Measurements from ENCODE around the gene ZKSCAN7.
"Not testable (repeated sequence)": the region's sequence is repeated elsewhere in the genome, so short reads cannot be mapped to it uniquely, and the experiment has no call there.

The ZKSCAN7 gene

DNA sequence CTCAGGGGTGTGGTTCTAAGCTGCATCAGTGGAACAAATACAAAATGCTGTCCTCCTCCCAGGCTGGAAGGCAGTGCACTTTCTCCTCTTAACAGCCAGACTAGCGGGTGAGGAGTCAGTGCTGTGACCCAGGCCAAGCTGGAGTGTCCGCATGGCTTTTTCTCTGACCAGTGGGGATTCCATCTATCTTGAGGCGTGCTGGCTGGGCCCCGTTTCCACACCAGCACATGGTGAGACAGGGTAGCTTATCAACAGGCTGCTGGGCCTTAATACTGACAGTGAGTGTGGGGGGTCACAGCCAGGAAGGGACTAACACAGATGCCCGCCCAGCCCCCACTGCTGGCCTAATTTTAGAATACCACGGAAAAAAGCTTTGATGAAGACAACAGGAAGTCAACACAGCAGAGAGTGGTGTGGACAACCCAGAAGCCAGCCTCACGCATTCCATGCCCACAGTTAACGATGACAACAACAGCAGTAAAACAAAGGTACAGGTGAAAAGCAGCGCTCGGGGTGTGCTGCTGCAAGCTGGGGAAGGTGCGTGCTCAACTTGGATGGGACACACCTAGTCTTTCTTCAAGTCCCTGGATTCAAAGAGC lies 22.5 kb downstream of the ZKSCAN7 start:
- not testable (repeated sequence) for DNase-seq

DNA sequence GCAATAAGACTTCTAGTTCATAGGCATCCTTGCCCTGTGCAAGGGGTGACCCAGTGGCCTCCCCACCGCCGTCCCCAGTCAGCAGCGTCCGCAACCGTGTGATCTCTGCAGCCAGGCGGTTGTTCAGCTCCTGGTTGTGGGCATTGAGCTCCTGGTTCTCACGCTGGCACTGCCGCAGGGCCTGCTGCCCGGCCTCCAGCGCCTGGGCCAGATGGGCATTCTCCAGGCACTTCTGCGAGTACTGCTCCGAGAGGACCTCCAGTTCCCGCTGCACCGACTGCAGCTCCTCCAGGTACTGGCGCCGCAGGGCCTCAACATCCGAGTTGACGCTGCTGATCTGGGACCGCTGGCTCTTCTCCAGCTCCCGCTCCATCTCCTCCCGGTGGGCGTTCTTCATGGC lies 23.3 kb downstream of the ZKSCAN7 start:
- not testable (repeated sequence) for DNase-seq

DNA sequence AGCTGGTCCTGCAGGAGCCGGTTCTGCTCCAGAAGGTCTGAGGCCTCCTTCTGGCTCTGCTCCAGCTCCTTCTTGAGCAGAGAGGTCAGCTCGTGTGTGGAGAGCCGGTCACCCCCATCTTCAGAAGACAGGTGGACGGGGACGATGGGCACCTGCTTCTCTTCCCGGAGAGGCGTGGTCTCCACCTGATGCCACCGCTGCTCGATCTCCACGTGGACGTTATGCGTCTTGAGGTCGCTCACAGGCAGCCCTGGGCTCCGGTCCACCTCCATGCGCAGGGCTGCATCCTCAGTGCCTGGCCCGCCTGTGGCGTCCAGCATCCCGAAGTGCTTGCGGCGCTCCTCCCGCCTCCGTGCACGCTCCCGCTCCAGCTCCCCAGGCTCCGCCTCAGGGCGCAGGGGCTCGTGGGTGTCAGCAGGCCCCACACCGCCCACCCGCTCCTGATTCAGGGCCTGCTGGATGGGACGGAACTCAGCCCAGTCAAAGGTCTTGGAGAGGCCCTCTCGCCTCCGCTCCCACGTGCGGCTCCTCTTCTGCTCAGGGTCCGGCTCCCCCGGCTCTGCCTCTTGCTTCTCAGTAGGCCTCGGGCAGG lies 24.0 kb downstream of the ZKSCAN7 start:
- not testable (repeated sequence) for DNase-seq

DNA sequence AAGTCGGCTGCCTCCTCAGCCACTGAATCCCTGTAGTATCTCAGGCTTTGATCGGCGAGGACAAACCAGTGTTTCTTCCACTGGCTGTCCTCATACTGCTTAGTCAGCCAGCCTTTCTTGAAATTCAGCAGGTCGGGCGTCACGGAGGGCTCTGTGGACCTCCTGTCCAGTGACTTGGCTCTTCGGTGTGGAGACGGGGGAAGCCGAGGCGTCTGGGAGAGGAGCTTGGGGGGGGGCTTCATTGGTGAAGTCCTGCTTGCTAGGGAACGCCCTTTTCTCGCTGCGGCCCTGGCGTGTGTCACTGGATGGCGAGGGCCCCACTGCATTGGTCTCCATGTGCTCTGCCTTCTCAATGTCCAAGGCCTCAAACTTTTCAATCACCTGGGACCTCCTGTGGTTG lies 24.8 kb downstream of the ZKSCAN7 start:
- DNase-seq = not testable (repeated sequence)

DNA sequence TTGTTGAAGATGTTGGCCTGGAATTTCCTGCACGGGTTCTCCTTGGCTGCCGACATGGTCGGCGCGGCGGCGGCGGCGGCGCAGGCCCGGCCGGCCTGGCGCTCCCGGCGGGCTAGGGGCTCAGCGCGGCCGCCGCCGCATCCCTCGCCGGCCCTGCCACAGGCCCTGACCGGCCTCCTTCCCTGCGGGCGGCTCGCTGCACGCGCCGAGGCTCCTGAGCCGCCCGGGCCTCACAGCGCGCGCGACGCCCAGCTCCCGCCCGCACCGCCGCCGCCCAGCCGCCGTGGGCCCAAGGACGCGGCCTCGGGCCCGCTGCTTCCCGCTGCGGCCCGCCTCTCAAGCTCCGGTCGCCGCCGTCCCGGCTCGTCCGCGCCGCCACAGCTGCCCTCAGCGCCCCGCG lies 26.0 kb downstream of the ZKSCAN7 start:
- not testable (repeated sequence) for DNase-seq

GRCh38 chr3:44584646-44585501 lies 29.9 kb downstream of the ZKSCAN7 start, which contains the start of gene ZNF660:
Gene ZNF660 (plus strand): TSS chr3:44584964. CDS start chr3:44594194, 9,230 bp downstream.
- no peak for DNase-seq

DNA sequence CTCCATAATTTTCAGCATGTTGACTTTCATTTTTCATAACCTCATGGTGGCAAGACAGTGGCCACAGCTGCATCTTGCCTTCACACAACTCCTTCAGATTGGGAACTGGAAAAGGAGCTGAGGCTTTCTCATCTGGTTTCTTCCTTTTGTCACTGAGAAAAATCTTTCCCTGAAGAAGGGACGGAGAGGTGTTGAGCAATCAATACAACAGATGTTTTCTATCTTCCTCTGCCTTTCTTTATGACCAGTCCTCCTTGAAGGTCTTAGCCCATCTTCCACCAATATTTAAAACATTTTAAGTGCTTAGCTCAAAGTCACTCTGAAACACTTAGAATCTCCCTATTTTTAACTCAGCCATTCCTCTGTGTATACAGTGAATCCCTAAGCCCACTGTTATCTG lies 41.6 kb downstream of the ZKSCAN7 start:
- no peak for DNase-seq

GRCh38 chr3:44601749-44602148 lies 46.8 kb downstream of the ZKSCAN7 start:
- DNase-seq = no peak

DNA sequence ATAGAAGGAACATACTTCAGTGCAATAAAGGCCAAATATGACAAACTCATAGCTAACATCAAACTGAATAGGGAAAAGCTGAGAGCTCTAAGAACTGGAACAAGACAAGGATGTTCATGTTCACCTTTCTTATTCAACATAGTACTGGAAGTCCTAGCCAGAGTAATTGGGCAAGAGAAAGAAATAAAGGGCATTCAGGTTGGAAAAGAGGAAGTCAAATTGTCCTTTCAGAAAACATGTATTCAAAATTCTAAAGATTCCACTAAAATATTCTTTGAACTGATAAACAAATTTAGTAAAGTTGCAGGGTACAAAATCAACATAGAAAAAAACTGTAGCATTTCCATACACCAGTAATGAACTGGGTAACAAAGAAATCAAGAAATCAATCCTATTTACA lies 57.7 kb downstream of the ZKSCAN7 start:
- DNase-seq = no peak
